K562 (cell line): ENCODE data around the gene PHF21B. TPM values are rescaled to one million over a fixed set of nuclear protein-coding genes. Genes with fewer than 3 reads are reported as not detected.
"Not testable (repeated sequence)": the region's sequence is repeated elsewhere in the genome, so short reads cannot be mapped to it uniquely, and the experiment has no call there.

Experiments used
- ATAC-seq: fragments of 200-7000 bp; cut with Tn5 transposase; 3 replicates; pipeline ENCODE4 v1.9.1; 2020; ENCODE audit warnings: moderate library complexity
- BruUV-seq: library from RNA; stranded (reverse); fragments of 400-500 nt; replicated peaks from 2 replicates; lab custom pipeline; 2021; lab: Mats Ljungman, UMichigan
- CTCF ChIA-PET: fragments of 300-600 bp; formaldehyde crosslinking; extraction: SDS; loops from one replicate; lab custom pipeline; 2021; ENCODE audit warnings: low intra/inter-chr PET ratio; lab: Yijun Ruan, JAX
- POLR2A ChIA-PET: fragments of 300-600, 350-650 bp; sonication (Branson Sonifier 250); formaldehyde crosslinking; extraction: SDS; loops from one replicate; lab custom pipeline; 2021; ENCODE audit warnings: antibody characterized with exemption, inconsistent platforms; lab: Yijun Ruan, JAX
- DNase-seq, 4 experiments: peaks; one replicate each; pipeline versions ENCODE4 v3.0.0 to v3.0.0-alpha.2; 2011 to 2018; ENCODE audit warnings: low spot score in 3 of 4, mixed read lengths in 3 of 4; ENCODE audit errors: extremely low read depth in 1 of 4
- FAIRE-seq: peaks from 2 replicates; lab custom pipeline; 2011; peaks lifted over from hg19 to GRCh38; lab: Jason Lieb, UNC
- H2AFZ ChIP-seq: 2 replicates; pipeline ENCODE4 v1.6.0; 2011; ENCODE audit warnings: low read depth, low read length, control low read depth, inconsistent platforms
- H3K27ac ChIP-seq: fragments of 200-600 bp; 3 replicates; pipeline ENCODE4 v1.8.0; 2011; ENCODE audit warnings: low read depth, mild to moderate bottlenecking, control low read depth, inconsistent platforms, low read length, moderate library complexity, mixed read lengths; ENCODE audit errors: extremely low read depth
- H3K27me3 ChIP-seq, 2 experiments: fragments of 300-600 bp in 1 of 2; 2 replicates in 1 of 2; 3 replicates in 1 of 2; pipeline versions ENCODE4 v1.6.0 to v1.8.0; 2011; ENCODE audit warnings: inconsistent platforms in 2 of 2, low read length in 2 of 2, mild to moderate bottlenecking in 1 of 2, mixed read lengths in 1 of 2, moderate library complexity in 1 of 2; ENCODE audit not compliant: control insufficient read depth in 2 of 2, insufficient read depth in 2 of 2
- H3K36me3 ChIP-seq: fragments of 300-600 bp; 3 replicates; pipeline ENCODE4 v1.8.0; 2011; ENCODE audit warnings: mild to moderate bottlenecking, low read length, inconsistent platforms; ENCODE audit not compliant: control insufficient read depth, insufficient read depth
- H3K4me1 ChIP-seq, 2 experiments: fragments of 200-600 bp in 1 of 2; replicated peaks in 1 of 2; 2 replicates in 1 of 2; 3 replicates in 1 of 2; pipeline versions ENCODE4 v1.5.1 to v1.8.0; 2011; ENCODE audit warnings: inconsistent platforms in 2 of 2, low read length in 2 of 2, mild to moderate bottlenecking in 1 of 2, mixed read lengths in 1 of 2, moderate library complexity in 1 of 2; ENCODE audit not compliant: control insufficient read depth in 2 of 2, insufficient read depth in 2 of 2
- H3K4me2 ChIP-seq: 2 replicates; pipeline ENCODE4 v1.6.1; 2011; ENCODE audit warnings: low read length, control low read depth, inconsistent platforms, mixed read lengths; ENCODE audit not compliant: insufficient read depth
- H3K4me3 ChIP-seq: fragments of 200-600 bp; sonication (generic), shearing (Covaris generic); 2 replicates; pipeline ENCODE4 v1.5.1; 2016; ENCODE audit warnings: control low read depth, inconsistent platforms
- H3K79me2 ChIP-seq: fragments of 200-600 bp; 3 replicates; pipeline ENCODE4 v1.8.0; 2011; ENCODE audit warnings: low read length, inconsistent platforms; ENCODE audit not compliant: control insufficient read depth, insufficient read depth
- H3K9ac ChIP-seq, 2 experiments: 2 replicates each; pipeline versions ENCODE4 v1.6.0 to v1.6.1; 2011; ENCODE audit warnings: low read depth in 2 of 2, low read length in 2 of 2, control low read depth in 1 of 2, inconsistent platforms in 1 of 2, mild to moderate bottlenecking in 1 of 2, mixed read lengths in 1 of 2; ENCODE audit not compliant: insufficient read depth in 1 of 2
- H3K9me1 ChIP-seq: one replicate; pipeline ENCODE4 v1.6.0; 2011; ENCODE audit warnings: inconsistent platforms, mild to moderate bottlenecking, low read length, moderate library complexity; ENCODE audit not compliant: control insufficient read depth, insufficient read depth
- H3K9me3 ChIP-seq: replicated peaks from 2 replicates; pipeline ENCODE4 v1.5.1; 2011; ENCODE audit warnings: low read depth, low read length, inconsistent platforms; ENCODE audit not compliant: control insufficient read depth, insufficient read depth
- H4K20me1 ChIP-seq: replicated peaks from 2 replicates; pipeline ENCODE4 v1.6.1; 2011; ENCODE audit warnings: low read length, inconsistent platforms, mixed read lengths; ENCODE audit not compliant: control insufficient read depth, insufficient read depth
- HOXB6 ChIP-seq: fragments of 250-450 bp; sonication (Bioruptor Pico); IDR thresholded peaks from 2 replicates; pipeline ENCODE4 v1.5.1; 2022; ENCODE audit warnings: mild to moderate bottlenecking, borderline replicate concordance
- SRF ChIP-seq, 2 experiments: fragments of 250-450, 450-650 bp in 1 of 2; sonication (Bioruptor Pico) in 1 of 2; sonication (generic) in 1 of 2; formaldehyde crosslinking; IDR thresholded peaks; 2 replicates each; pipeline versions ENCODE4 v1.5.0 to v1.5.1; 2020 to 2022; ENCODE audit warnings: mild to moderate bottlenecking in 1 of 2, missing genetic modification reagents in 1 of 2
- TOE1 ChIP-seq, 2 experiments: fragments of 450-650 bp in 1 of 2; sonication (generic) in 1 of 2; formaldehyde crosslinking in 1 of 2; IDR thresholded peaks; 2 replicates each; pipeline versions ENCODE4 v1.7.1 to v1.8.0; 2016 to 2022; ENCODE audit warnings: borderline replicate concordance in 2 of 2, mild to moderate bottlenecking in 2 of 2, antibody characterized with exemption in 1 of 2, inconsistent platforms in 1 of 2, low read depth in 1 of 2, missing genetic modification reagents in 1 of 2, moderate library complexity in 1 of 2
- ZNF431 ChIP-seq: sonication (generic); formaldehyde crosslinking; IDR thresholded peaks from 2 replicates; pipeline ENCODE4 v1.8.0; 2022; ENCODE audit warnings: mild to moderate bottlenecking, missing genetic modification reagents
- WGBS: fragments of 100-300 bp; shearing (Covaris generic); methylation state at CpG from one replicate; pipeline ENCODE4 v1.1.6; 2016; ENCODE audit warnings: low coverage, mixed read lengths; ENCODE audit not compliant: insufficient coverage; ENCODE audit errors: missing lambda C conversion rate; 5-methylcytosine and 5-hydroxymethylcytosine counted together
- in situ Hi-C: fragments of 300-500 bp; cut with MboI; formaldehyde crosslinking; loops from 4 replicates; pipeline ENCODE4 v1.15.0; 2018; ENCODE audit warnings: inconsistent platforms, mixed read lengths
- intact Hi-C: fragments of 100-400 bp; cut with micrococcal nuclease; formaldehyde crosslinking; loops from 2 replicates; pipeline ENCODE4 v1.14.2; 2022
- polyA plus RNA-seq, 8 experiments: library from polyadenylated mRNA; depleted of rRNA in 4 of 8; stranded (reverse) in 5 of 8; unstranded in 3 of 8; fragments of >200 nt; fragmentation: Nextera tagmentation in 2 of 8; fragmentation: Illumina TruSeq in 1 of 8; extraction: Ambion mirVana in 2 of 8; extraction: Trizol in 1 of 8; gene quantifications; 2 replicates each; pipeline versions ENCODE4 v1.2.1 to v1.2.3, GENCODE V29; 2011 to 2014; ENCODE audit warnings: inconsistent platforms in 1 of 8, missing spikeins in 1 of 8
- total RNA-seq, 7 experiments: library from RNA; depleted of rRNA in 6 of 7; stranded (reverse); fragments of >200 nt in 6 of 7; fragmentation: Illumina TruSeq in 2 of 7; extraction: Trizol in 2 of 7; gene quantifications; 2 replicates each; pipeline versions ENCODE4 v1.2.1 to v1.2.3, GENCODE V29; 2011 to 2021; ENCODE audit warnings: low replicate concordance in 1 of 7

The PHF21B gene
- total and polyA plus RNA-seq, 9 of the 15 experiments (the other 6 are each of a cell fraction or from before 2014, with no cell fraction given): 0.04 TPM; not detected in 8

GRCh38 chr22:44855855-44856254 is 153.9 kb downstream of the PHF21B start (continued):
- TF ChIP-seq TOE1 (IDR thresholded peaks at IDR 0.05; ENCODE audit: borderline replicate concordance): no peak
- no peak for TF ChIP-seq TOE1 (CRISPR knock-in tag; IDR thresholded peaks at IDR 0.05; ENCODE audit: borderline replicate concordance, low read depth)
- TF ChIP-seq SRF (CRISPR knock-in tag; IDR thresholded peaks at IDR 0.05): no peak
- no peak for TF ChIP-seq HOXB6 (CRISPR knock-in tag)
- no peak for TF ChIP-seq ZNF431 (CRISPR knock-in tag)

DNA sequence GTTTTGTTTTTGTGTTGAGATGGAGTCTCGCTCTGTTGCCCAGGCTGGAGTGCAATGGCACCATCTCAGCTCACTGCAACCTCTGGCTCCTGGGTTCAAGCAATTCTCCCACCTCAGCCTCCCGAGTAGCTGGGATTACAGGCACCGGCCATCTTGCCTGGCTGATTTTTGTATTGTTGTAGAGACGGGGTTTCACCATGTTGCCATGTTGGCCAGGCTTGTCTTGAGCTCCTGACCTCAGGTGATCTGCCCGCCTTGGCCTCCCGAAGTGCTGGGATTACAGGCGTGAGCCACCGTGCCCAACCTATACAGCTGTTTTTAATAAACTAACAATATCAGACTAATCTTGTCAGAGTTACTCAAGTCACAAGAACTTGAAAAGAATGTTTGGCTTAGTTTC is 155.2 kb downstream of the PHF21B start:
- BruUV-seq, CTCF ChIA-PET, H3K79me2 ChIP-seq, H3K4me3 ChIP-seq, H3K4me2 ChIP-seq, H3K9ac ChIP-seq, H3K27ac ChIP-seq, H4K20me1 ChIP-seq, in situ Hi-C loops, H3K36me3 ChIP-seq, H3K9me1 ChIP-seq, H3K4me1 ChIP-seq, ATAC-seq, H3K9me3 ChIP-seq, FAIRE-seq, H2AFZ ChIP-seq, intact Hi-C loops, H3K27me3 ChIP-seq, POLR2A ChIA-PET, DNase-seq: not testable (repeated sequence)
- 0% methylated on average over 5 of the region's 8 CpGs for WGBS
